HEK293 (cell line): ENCODE data around the gene GDE1.

ENCODE experiments used
- CTCF ChIA-PET: fragments of 350-600 bp; formaldehyde crosslinking; extraction: SDS; loops from one replicate; lab custom pipeline; 2021; ENCODE audit warnings: antibody characterized with exemption; lab: Yijun Ruan, JAX
- POLR2A ChIA-PET: fragments of 300-600 bp; formaldehyde crosslinking; extraction: SDS; loops from one replicate; lab custom pipeline; 2020; ENCODE audit warnings: antibody characterized with exemption, inconsistent platforms; lab: Yijun Ruan, JAX
- H3K27ac ChIP-seq: fragments of 200-500 bp; sonication (Bioruptor generic); 2 replicates; pipeline ENCODE4 v1.5.1; 2014; ENCODE audit warnings: low read depth, low read length, control low read depth, inconsistent platforms; ENCODE audit errors: extremely low read depth
- H3K36me3 ChIP-seq, 2 experiments: fragments of 200-500 bp in 1 of 2; sonication (Bioruptor generic) in 1 of 2; 1 replicate in 1 of 2; 2 replicates in 1 of 2; pipeline ENCODE4 v1.5.1; 2014 to 2017; ENCODE audit warnings: inconsistent platforms in 2 of 2, low read length in 2 of 2; ENCODE audit not compliant: control insufficient read depth in 2 of 2, insufficient read depth in 1 of 2
- H3K4me1 ChIP-seq: fragments of 200-500 bp; sonication (Bioruptor generic); 2 replicates; pipeline ENCODE4 v1.5.1; 2014; ENCODE audit warnings: mild to moderate bottlenecking, low read length, inconsistent platforms; ENCODE audit not compliant: control insufficient read depth, insufficient read depth
- H3K4me3 ChIP-seq: 2 replicates; pipeline ENCODE4 v1.5.1; 2011; ENCODE audit warnings: low read depth, mild to moderate bottlenecking, control low read depth, low read length, moderate library complexity
- H3K9me3 ChIP-seq: fragments of 200-500 bp; sonication (Bioruptor generic); 2 replicates; pipeline ENCODE4 v1.5.1; 2014; ENCODE audit warnings: low read depth, low read length, inconsistent platforms; ENCODE audit not compliant: control insufficient read depth, insufficient read depth
- AEBP2 ChIP-seq: fragments of 450-650 bp; formaldehyde crosslinking; IDR thresholded peaks from 2 replicates; pipeline ENCODE4 v1.5.1; 2016; ENCODE audit warnings: missing biosample characterization, missing genetic modification characterization, borderline replicate concordance
- ATF2 ChIP-seq: fragments of 450-650 bp; formaldehyde crosslinking; IDR thresholded peaks from 2 replicates; pipeline ENCODE4 v1.5.1; 2016; ENCODE audit warnings: missing biosample characterization, missing genetic modification characterization, low read depth
- BCL11A ChIP-seq: fragments of 450-650 bp; formaldehyde crosslinking; IDR thresholded peaks from 2 replicates; pipeline ENCODE4 v1.5.1; 2016; ENCODE audit warnings: low read depth, missing biosample characterization, missing genetic modification characterization
- FEZF1 ChIP-seq: fragments of 450-650 bp; formaldehyde crosslinking; IDR thresholded peaks from 2 replicates; pipeline ENCODE4 v1.5.1; 2016; ENCODE audit warnings: missing biosample characterization, missing genetic modification characterization
- KLF1 ChIP-seq: fragments of 450-650 bp; formaldehyde crosslinking; IDR thresholded peaks from 2 replicates; pipeline ENCODE4 v1.5.1; 2016; ENCODE audit warnings: missing biosample characterization, missing genetic modification characterization
- PATZ1 ChIP-seq: fragments of 450-650 bp; formaldehyde crosslinking; IDR thresholded peaks from 2 replicates; pipeline ENCODE4 v1.5.1; 2016; ENCODE audit warnings: missing biosample characterization, missing genetic modification characterization
- ZBTB48 ChIP-seq: fragments of 450-650 bp; formaldehyde crosslinking; IDR thresholded peaks from 2 replicates; pipeline ENCODE4 v1.5.1; 2016; ENCODE audit warnings: missing biosample characterization, missing genetic modification characterization
- ZNF121 ChIP-seq: fragments of 450-650 bp; formaldehyde crosslinking; IDR thresholded peaks from 2 replicates; pipeline ENCODE4 v1.5.1; 2016; ENCODE audit warnings: missing biosample characterization, missing genetic modification characterization
- ZNF157 ChIP-seq: fragments of 450-650 bp; formaldehyde crosslinking; IDR thresholded peaks from 2 replicates; pipeline ENCODE4 v1.5.1; 2016; ENCODE audit warnings: missing biosample characterization, missing genetic modification characterization
- ZNF211 ChIP-seq: fragments of 450-650 bp; formaldehyde crosslinking; IDR thresholded peaks from 2 replicates; pipeline ENCODE4 v1.5.1; 2016; ENCODE audit warnings: low read depth, missing biosample characterization, missing genetic modification characterization
- ZNF248 ChIP-seq: fragments of 450-650 bp; formaldehyde crosslinking; IDR thresholded peaks from 2 replicates; pipeline ENCODE4 v1.5.1; 2017; ENCODE audit warnings: missing biosample characterization, missing genetic modification characterization
- ZNF362 ChIP-seq: fragments of 450-650 bp; formaldehyde crosslinking; IDR thresholded peaks from 2 replicates; pipeline ENCODE4 v1.5.1; 2016; ENCODE audit warnings: missing biosample characterization, missing genetic modification characterization
- ZNF37A ChIP-seq: fragments of 450-650 bp; IDR thresholded peaks from 2 replicates; pipeline ENCODE4 v1.5.1; 2018; ENCODE audit warnings: missing biosample characterization, missing genetic modification characterization
- ZNF488 ChIP-seq: fragments of 450-650 bp; formaldehyde crosslinking; IDR thresholded peaks from 2 replicates; pipeline ENCODE4 v1.5.1; 2016; ENCODE audit warnings: missing biosample characterization, missing genetic modification characterization
- ZNF544 ChIP-seq: fragments of 450-650 bp; formaldehyde crosslinking; IDR thresholded peaks from 2 replicates; pipeline ENCODE4 v1.5.0; 2017; ENCODE audit warnings: missing biosample characterization, missing genetic modification characterization
- ZNF561 ChIP-seq: fragments of 450-650 bp; IDR thresholded peaks from 2 replicates; pipeline ENCODE4 v1.5.1; 2018; ENCODE audit warnings: missing biosample characterization, missing genetic modification characterization, borderline replicate concordance
- ZNF664 ChIP-seq: fragments of 450-650 bp; formaldehyde crosslinking; IDR thresholded peaks from 2 replicates; pipeline ENCODE4 v1.5.1; 2016; ENCODE audit warnings: missing biosample characterization, missing genetic modification characterization

Gene GDE1

GRCh38 chr16:19486750-19487325 is 35.1 kb downstream of the GDE1 start (continued):
- no peak for TF ChIP-seq ZNF362
- no peak for TF ChIP-seq BCL11A (tag by site-specific recombination)
- no peak for TF ChIP-seq PATZ1 (tag by site-specific recombination)
- TF ChIP-seq KLF1, result no peak
- TF ChIP-seq FEZF1 (tag by site-specific recombination), result no peak
- TF ChIP-seq ZNF664, result no peak
- no peak for TF ChIP-seq ZNF121 (tag by site-specific recombination)
- TF ChIP-seq ZNF488 (tag by site-specific recombination), result no peak
- no peak for TF ChIP-seq AEBP2 (tag by site-specific recombination)
- TF ChIP-seq ATF2, result no peak

GRCh38 chr16:19486051-19486450 is 35.8 kb downstream of the GDE1 start:
- TF ChIP-seq ZBTB48 (tag by site-specific recombination), result no peak
- TF ChIP-seq ZNF544 (tag by site-specific recombination), result no peak
- no peak for TF ChIP-seq ZNF157 (tag by site-specific recombination)
- TF ChIP-seq ZNF561 (tag by site-specific recombination), result no peak
- no peak for TF ChIP-seq ZNF248 (tag by site-specific recombination)
- TF ChIP-seq ZNF211 (tag by site-specific recombination), result no peak
- POLR2A ChIA-PET, result no interaction called here
- Histone ChIP-seq H3K27ac (no peak overlapping the region), H3K36me3 (no peaks in the 10 kb centered on the region), H3K9me3 (no peaks in the 10 kb centered on the region), H3K4me1 (no peaks in the 10 kb centered on the region), H3K4me3 (no peak overlapping the region)
- CTCF ChIA-PET, result interaction anchor here (0.7 kb wide), 1 partner anchor 85 kb away, joined by 3 read pairs; no protein-coding TSS in a partner anchor

GRCh38 chr16:19485611-19486010 is 36.3 kb downstream of the GDE1 start:
- H3K27ac ChIP-seq, result no peak overlapping the region
- H3K4me3 ChIP-seq, result no peak overlapping the region
- no peaks in the 10 kb centered on the region for H3K9me3 ChIP-seq
- TF ChIP-seq ZNF37A (tag by site-specific recombination), result no peak
- TF ChIP-seq, all 188 proteins: peak for 0
- Histone ChIP-seq H3K4me1 (no peaks in the 10 kb centered on the region), H3K36me3 (no peaks in the 10 kb centered on the region)
- ChIA-PET CTCF (interaction anchor here (0.7 kb wide), 1 partner anchor 85 kb away, joined by 3 read pairs; no protein-coding TSS in a partner anchor), POLR2A (no interaction called here)
